ENCODE results near the gene RNF146.

DNA sequence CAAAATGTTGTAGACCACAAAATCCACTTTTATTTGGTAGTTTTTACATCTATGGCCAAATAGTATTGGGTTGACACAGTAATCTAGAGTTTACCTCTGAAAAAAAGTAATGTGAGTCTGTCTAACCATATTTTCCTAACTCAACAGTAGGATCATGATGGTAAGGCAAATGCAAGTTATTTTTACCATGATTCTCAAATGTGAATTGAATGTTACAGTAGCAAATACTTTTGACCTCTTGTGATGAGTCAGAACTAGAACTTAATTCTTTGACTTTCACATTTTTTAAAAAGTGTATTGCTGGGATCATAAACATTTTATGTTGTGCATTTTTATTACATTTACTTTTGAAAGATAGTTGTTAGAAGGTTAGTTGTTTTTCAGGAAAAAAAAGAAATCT lies 22.0 kb downstream of the RNF146 start:
- no peak for TF ChIP-seq EP300 (IDR thresholded peaks at IDR 0.05)
- TF ChIP-seq, protein P1, sequence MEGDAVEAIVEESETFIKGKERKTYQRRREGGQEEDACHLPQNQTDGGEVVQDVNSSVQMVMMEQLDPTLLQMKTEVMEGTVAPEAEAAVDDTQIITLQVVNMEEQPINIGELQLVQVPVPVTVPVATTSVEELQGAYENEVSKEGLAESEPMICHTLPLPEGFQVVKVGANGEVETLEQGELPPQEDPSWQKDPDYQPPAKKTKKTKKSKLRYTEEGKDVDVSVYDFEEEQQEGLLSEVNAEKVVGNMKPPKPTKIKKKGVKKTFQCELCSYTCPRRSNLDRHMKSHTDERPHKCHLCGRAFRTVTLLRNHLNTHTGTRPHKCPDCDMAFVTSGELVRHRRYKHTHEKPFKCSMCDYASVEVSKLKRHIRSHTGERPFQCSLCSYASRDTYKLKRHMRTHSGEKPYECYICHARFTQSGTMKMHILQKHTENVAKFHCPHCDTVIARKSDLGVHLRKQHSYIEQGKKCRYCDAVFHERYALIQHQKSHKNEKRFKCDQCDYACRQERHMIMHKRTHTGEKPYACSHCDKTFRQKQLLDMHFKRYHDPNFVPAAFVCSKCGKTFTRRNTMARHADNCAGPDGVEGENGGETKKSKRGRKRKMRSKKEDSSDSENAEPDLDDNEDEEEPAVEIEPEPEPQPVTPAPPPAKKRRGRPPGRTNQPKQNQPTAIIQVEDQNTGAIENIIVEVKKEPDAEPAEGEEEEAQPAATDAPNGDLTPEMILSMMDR (IDR thresholded peaks at IDR 0.05) = no peak
